ENCODE data around the gene LDLRAD4.

The LDLRAD4 gene

DNA sequence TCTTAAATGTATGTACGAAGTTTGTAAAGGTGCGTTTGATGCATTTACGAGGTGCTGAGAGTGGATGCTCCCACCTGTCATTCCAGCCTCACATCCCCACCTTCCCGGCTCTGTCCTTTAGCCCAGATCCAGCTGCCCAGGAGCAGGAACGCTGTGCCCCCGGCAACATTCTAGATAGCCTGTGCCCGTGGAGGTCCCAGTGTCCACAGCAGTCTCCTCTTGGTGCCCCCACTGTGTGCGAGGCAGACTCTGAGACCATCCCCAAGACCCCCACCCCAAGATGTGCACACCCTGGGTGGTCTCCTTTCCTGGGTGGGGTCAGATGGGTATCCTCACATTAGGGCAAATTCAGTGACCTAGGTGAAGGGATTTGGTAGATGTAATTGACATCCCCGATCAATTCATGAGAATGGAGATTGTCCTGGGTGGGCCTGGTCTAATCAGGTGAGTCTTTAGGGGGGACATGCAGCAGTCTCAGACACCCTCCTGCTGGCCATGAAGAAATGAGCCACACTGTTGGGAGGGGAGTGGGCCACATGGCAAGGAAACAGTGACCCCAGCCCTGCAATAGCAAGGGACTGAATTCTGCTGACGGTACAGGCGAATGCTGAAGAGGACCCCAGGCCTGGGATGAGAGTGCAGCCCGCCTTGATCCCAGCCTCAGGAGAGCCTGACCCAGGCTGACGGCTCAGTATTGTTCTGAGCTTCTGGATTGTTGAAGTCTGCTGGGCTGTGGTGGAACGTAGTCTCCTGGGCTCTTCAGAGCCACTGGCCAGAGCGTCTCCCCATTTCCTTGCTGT is 304.5 kb downstream of the LDLRAD4 start:
- no peaks in the 10 kb centered on the region for H3K27me3 ChIP-seq (ENCODE audit: control insufficient read depth, insufficient read depth, low read length)
- H3K4me1 ChIP-seq, result no peaks in the 10 kb centered on the region
- H3K36me3 ChIP-seq (ENCODE audit: control insufficient read depth, insufficient read depth, low read length), result no peaks in the 10 kb centered on the region
- H3K4me2 ChIP-seq (ENCODE audit: low read length), result no peak overlapping the region
- H3K9ac ChIP-seq, result no peak overlapping the region
- no peaks in the 10 kb centered on the region for H3K9me3 ChIP-seq (ENCODE audit: control insufficient read depth, low read length)
- H3K4me3 ChIP-seq (ENCODE audit: low read depth, low read length), result no peak overlapping the region
- H2AFZ ChIP-seq, result no peak overlapping the region
- no peak overlapping the region for H3K27ac ChIP-seq
- no peaks in the 10 kb centered on the region for H3K79me2 ChIP-seq
- TF ChIP-seq, protein P1, sequence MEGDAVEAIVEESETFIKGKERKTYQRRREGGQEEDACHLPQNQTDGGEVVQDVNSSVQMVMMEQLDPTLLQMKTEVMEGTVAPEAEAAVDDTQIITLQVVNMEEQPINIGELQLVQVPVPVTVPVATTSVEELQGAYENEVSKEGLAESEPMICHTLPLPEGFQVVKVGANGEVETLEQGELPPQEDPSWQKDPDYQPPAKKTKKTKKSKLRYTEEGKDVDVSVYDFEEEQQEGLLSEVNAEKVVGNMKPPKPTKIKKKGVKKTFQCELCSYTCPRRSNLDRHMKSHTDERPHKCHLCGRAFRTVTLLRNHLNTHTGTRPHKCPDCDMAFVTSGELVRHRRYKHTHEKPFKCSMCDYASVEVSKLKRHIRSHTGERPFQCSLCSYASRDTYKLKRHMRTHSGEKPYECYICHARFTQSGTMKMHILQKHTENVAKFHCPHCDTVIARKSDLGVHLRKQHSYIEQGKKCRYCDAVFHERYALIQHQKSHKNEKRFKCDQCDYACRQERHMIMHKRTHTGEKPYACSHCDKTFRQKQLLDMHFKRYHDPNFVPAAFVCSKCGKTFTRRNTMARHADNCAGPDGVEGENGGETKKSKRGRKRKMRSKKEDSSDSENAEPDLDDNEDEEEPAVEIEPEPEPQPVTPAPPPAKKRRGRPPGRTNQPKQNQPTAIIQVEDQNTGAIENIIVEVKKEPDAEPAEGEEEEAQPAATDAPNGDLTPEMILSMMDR (IDR thresholded peaks at IDR 0.05), result no peak

GRCh38 chr18:13524054-13524453 is 305.5 kb downstream of the LDLRAD4 start:
- no peak overlapping the region for H2AFZ ChIP-seq
- no peaks in the 10 kb centered on the region for H3K27me3 ChIP-seq (ENCODE audit: control insufficient read depth, insufficient read depth, low read length)
- no peaks in the 10 kb centered on the region for H3K79me2 ChIP-seq
- H3K4me2 ChIP-seq (ENCODE audit: low read length), result no peak overlapping the region
- TF ChIP-seq, protein P1 (IDR thresholded peaks at IDR 0.05), result no peak
- H3K4me3 ChIP-seq (ENCODE audit: low read depth, low read length), result no peak overlapping the region
- no peak overlapping the region for H3K27ac ChIP-seq
- H3K4me1 ChIP-seq, result no peaks in the 10 kb centered on the region
- no peaks in the 10 kb centered on the region for H3K9me3 ChIP-seq (ENCODE audit: control insufficient read depth, low read length)
- H3K36me3 ChIP-seq (ENCODE audit: control insufficient read depth, insufficient read depth, low read length), result no peaks in the 10 kb centered on the region
- no peak overlapping the region for H3K9ac ChIP-seq

DNA sequence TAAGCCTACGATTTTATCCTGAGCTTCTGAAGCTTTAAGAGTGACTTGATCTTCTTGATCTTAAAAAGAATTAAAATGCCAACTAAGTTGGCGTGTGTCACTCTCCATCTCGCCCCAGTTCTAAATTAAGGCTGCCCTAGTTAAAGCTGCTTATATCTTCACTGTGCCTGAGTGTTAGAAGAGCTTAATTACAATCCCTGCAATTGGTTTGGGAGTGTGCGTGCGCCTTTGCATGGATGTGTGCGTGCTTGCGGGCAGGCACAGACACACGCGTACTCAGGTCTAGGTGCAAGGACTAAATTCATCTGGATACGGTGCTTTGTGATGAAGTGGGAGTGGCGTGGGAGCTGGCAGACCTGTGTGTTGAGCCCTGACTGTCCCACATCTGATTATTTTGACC is 306.3 kb downstream of the LDLRAD4 start:
- Histone ChIP-seq H3K36me3 (ENCODE audit: control insufficient read depth, insufficient read depth, low read length) (no peaks in the 10 kb centered on the region), H3K4me3 (ENCODE audit: low read depth, low read length) (no peak overlapping the region), H3K9ac (no peak overlapping the region), H3K79me2 (no peaks in the 10 kb centered on the region), H3K27ac (no peak overlapping the region), H3K27me3 (ENCODE audit: control insufficient read depth, insufficient read depth, low read length) (no peaks in the 10 kb centered on the region), H3K4me2 (ENCODE audit: low read length) (no peak overlapping the region), H2AFZ (no peak overlapping the region), H3K4me1 (no peaks in the 10 kb centered on the region), H3K9me3 (ENCODE audit: control insufficient read depth, low read length) (no peaks in the 10 kb centered on the region)
- TF ChIP-seq, protein P1 (IDR thresholded peaks at IDR 0.05), result no peak

DNA sequence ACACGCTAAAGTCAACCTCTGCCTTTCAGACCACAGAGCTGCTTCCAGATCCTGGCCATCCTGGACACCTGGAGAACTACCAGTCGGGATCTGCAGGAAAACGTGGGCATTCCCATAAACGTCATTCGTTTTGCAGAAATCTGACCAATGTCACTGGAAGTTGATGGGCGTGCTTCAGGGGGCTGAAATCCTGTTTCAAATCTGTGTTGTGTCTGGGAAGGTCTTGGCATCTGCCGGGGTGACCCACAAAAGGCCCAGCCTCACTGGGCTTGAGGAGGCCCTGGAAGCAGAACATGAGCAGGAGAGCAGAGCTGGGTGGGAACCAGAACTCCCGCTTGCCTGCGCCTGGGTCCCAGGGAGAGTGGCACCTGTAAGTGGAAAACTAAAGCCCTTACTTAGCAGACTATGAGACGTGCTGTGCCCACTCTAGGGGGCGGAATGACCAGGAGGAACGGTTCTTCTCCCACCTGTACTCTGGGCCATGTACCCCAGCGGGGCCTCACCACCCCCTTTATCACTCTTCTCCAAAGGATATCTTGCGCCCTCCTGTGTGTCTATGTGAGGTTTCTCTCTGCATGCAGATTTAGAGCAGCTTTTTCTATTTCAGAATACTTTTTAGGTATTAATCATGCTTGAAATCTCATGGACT is 306.9 kb downstream of the LDLRAD4 start:
- Histone ChIP-seq H3K9ac (no peak overlapping the region), H3K4me3 (ENCODE audit: low read depth, low read length) (no peak overlapping the region), H3K79me2 (no peaks in the 10 kb centered on the region), H3K4me2 (ENCODE audit: low read length) (no peak overlapping the region), H2AFZ (no peak overlapping the region), H3K4me1 (no peaks in the 10 kb centered on the region), H3K27ac (no peak overlapping the region), H3K27me3 (ENCODE audit: control insufficient read depth, insufficient read depth, low read length) (no peaks in the 10 kb centered on the region), H3K36me3 (ENCODE audit: control insufficient read depth, insufficient read depth, low read length) (no peaks in the 10 kb centered on the region), H3K9me3 (ENCODE audit: control insufficient read depth, low read length) (no peaks in the 10 kb centered on the region)
- TF ChIP-seq, protein P1 (IDR thresholded peaks at IDR 0.05), result no peak
